Stimulated activated CD8-positive, alpha-beta memory T cell treated with anti-CD3 and anti-CD28 coated beads, Interleukin-12 subunit alpha, Interleukin-12 subunit beta, amount 100 ng/mL, for 4 hours (primary cell): ENCODE results near the gene COL7A1.
"Not testable (repeated sequence)": the region's sequence is repeated elsewhere in the genome, so short reads cannot be mapped to it uniquely, and the experiment has no call there.

Source experiments
- DNase-seq: peaks from one replicate; pipeline ENCODE4 v3.0.0-alpha.2; 2020; ENCODE audit warnings: low read depth

The COL7A1 gene

GRCh38 chr3:48543271-48543866, 51.8 kb downstream of the COL7A1 start:
- DNase-seq = no peak

GRCh38 chr3:48538451-48538850, 56.7 kb downstream of the COL7A1 start:
- no peak for DNase-seq

GRCh38 chr3:48536785-48537184, 58.3 kb downstream of the COL7A1 start:
- DNase-seq = no peak

- no peak for DNase-seq
Observed at GRCh38 chr3:48536116-48536515, 59.0 kb downstream of the COL7A1 start.

GRCh38 chr3:48535578-48535977, 59.6 kb downstream of the COL7A1 start:
- no peak for DNase-seq

GRCh38 chr3:48532977-48533337, 62.2 kb downstream of the COL7A1 start:
- no peak for DNase-seq

GRCh38 chr3:48532271-48532976, 62.7 kb downstream of the COL7A1 start:
- no peak for DNase-seq

- DNase-seq = not testable (repeated sequence)
Observed at GRCh38 chr3:48530701-48531100, 64.4 kb downstream of the COL7A1 start.

GRCh38 chr3:48528754-48529153, 66.4 kb downstream of the COL7A1 start:
- DNase-seq = no peak

GRCh38 chr3:48528048-48528447, 67.1 kb downstream of the COL7A1 start:
- no peak for DNase-seq

- DNase-seq = no peak
Observed at GRCh38 chr3:48524970-48525369, 70.2 kb downstream of the COL7A1 start.

- no peak for DNase-seq
Observed at GRCh38 chr3:48521635-48522034, 73.5 kb downstream of the COL7A1 start.

- DNase-seq = no peak
Observed at GRCh38 chr3:48519277-48519643, 75.9 kb downstream of the COL7A1 start.

GRCh38 chr3:48518638-48519276, 76.4 kb downstream of the COL7A1 start:
- DNase-seq = no peak

- no peak for DNase-seq
Observed at GRCh38 chr3:48518069-48518468, 77.1 kb downstream of the COL7A1 start.

- no peak for DNase-seq
Observed at GRCh38 chr3:48516571-48516970, 78.6 kb downstream of the COL7A1 start.

GRCh38 chr3:48514431-48515227, 80.5 kb downstream of the COL7A1 start:
- DNase-seq = no peak
